HepG2 (cell line): ENCODE data around the gene ATAD2B. TPM values are rescaled to one million over a fixed set of nuclear protein-coding genes. Genes with fewer than 3 reads are reported as not detected.

Experiments
- KMT2B ChIP-seq: IDR thresholded peaks from 2 replicates; pipeline ENCODE4 v1.6.1; 2016; ENCODE audit warnings: missing genetic modification reagents, missing compliant biosample characterization
- MAF1 ChIP-seq: sonication (generic); formaldehyde crosslinking; IDR thresholded peaks from 2 replicates; pipeline ENCODE4 v1.5.0; 2020; ENCODE audit warnings: missing genetic modification reagents, borderline replicate concordance
- MEIS2 ChIP-seq: sonication (generic); formaldehyde crosslinking; IDR thresholded peaks from 2 replicates; pipeline ENCODE4 v1.9.0; 2021; ENCODE audit warnings: mild to moderate bottlenecking, missing genetic modification reagents
- NR2C2 ChIP-seq: sonication (generic); formaldehyde crosslinking; IDR thresholded peaks from 2 replicates; pipeline ENCODE4 v1.4.0; 2020; ENCODE audit warnings: missing genetic modification reagents, mild to moderate bottlenecking, moderate library complexity, borderline replicate concordance
- PHB2 ChIP-seq: fragments of 450-650 bp; IDR thresholded peaks from 2 replicates; pipeline ENCODE4 v1.6.1; 2018; ENCODE audit not compliant: partially characterized antibody
- SATB2 ChIP-seq: sonication (generic); formaldehyde crosslinking; IDR thresholded peaks from 2 replicates; pipeline ENCODE4 v1.5.0; 2020; ENCODE audit warnings: missing genetic modification reagents
- SIX4 ChIP-seq: sonication (generic); formaldehyde crosslinking; IDR thresholded peaks from 2 replicates; pipeline ENCODE4 v1.4.0; 2020; ENCODE audit warnings: missing genetic modification reagents
- ZNF383 ChIP-seq: sonication (generic); formaldehyde crosslinking; IDR thresholded peaks from 2 replicates; pipeline ENCODE4 v1.4.0; 2020; ENCODE audit warnings: missing genetic modification reagents, mild to moderate bottlenecking, borderline replicate concordance
- ZNF441 ChIP-seq: sonication (generic); formaldehyde crosslinking; IDR thresholded peaks from 2 replicates; pipeline ENCODE4 v1.7.0; 2021; ENCODE audit warnings: missing genetic modification reagents, borderline replicate concordance
- ZNF543 ChIP-seq: sonication (generic); formaldehyde crosslinking; IDR thresholded peaks from 2 replicates; pipeline ENCODE4 v1.4.0; 2020; ENCODE audit warnings: mild to moderate bottlenecking, missing genetic modification reagents
- ZNF549 ChIP-seq: sonication (generic); formaldehyde crosslinking; IDR thresholded peaks from 2 replicates; pipeline ENCODE4 v1.5.0; 2020; ENCODE audit warnings: missing genetic modification reagents
- ZNF607 ChIP-seq: sonication (generic); formaldehyde crosslinking; IDR thresholded peaks from 2 replicates; pipeline ENCODE4 v1.5.1; 2020; ENCODE audit warnings: missing genetic modification reagents, mild to moderate bottlenecking, borderline replicate concordance
- ZNF746 ChIP-seq: sonication (generic); formaldehyde crosslinking; IDR thresholded peaks from 2 replicates; pipeline ENCODE4 v1.8.0; 2022; ENCODE audit warnings: mild to moderate bottlenecking, missing genetic modification reagents
- ZNF777 ChIP-seq: sonication (generic); formaldehyde crosslinking; IDR thresholded peaks from 2 replicates; pipeline ENCODE4 v1.4.0; 2020; ENCODE audit warnings: missing genetic modification reagents
- polyA plus RNA-seq, 8 experiments: library from polyadenylated mRNA; depleted of rRNA in 3 of 8; stranded (reverse) in 7 of 8; unstranded in 1 of 8; fragments of >200 nt; fragmentation: Illumina TruSeq in 4 of 8; extraction: Trizol in 4 of 8; gene quantifications; 2 replicates each; pipeline versions ENCODE4 v1.2.1 to v1.2.3, GENCODE V29; 2011 to 2016; ENCODE audit warnings: low read depth in 4 of 8, missing spikeins in 1 of 8, mixed read lengths in 1 of 8; ENCODE audit not compliant: insufficient read depth in 1 of 8
- total RNA-seq, 5 experiments: library from RNA; depleted of rRNA; stranded (reverse); fragments of >200 nt; fragmentation: Illumina TruSeq; extraction: Trizol; gene quantifications; 2 replicates each; pipeline ENCODE4 v1.2.3, GENCODE V29; 2016; ENCODE audit warnings: low read depth in 1 of 5
- TF ChIP-seq, protein P1 (sequence below): sonication (generic); formaldehyde crosslinking; IDR thresholded peaks from 2 replicates; pipeline ENCODE4 v1.5.0; 2020; ENCODE audit warnings: mild to moderate bottlenecking, missing genetic modification reagents, moderate library complexity
- TF ChIP-seq, protein P2 (sequence below): sonication (generic); formaldehyde crosslinking; IDR thresholded peaks from 2 replicates; pipeline ENCODE4 v1.4.0; 2020; ENCODE audit warnings: low read depth, mild to moderate bottlenecking, missing genetic modification reagents
- TF ChIP-seq, protein P3 (sequence below): sonication (generic); formaldehyde crosslinking; IDR thresholded peaks from 2 replicates; pipeline ENCODE4 v1.4.0; 2020; ENCODE audit warnings: missing genetic modification reagents, borderline replicate concordance
- TF ChIP-seq, protein P4 (sequence below): sonication (generic); formaldehyde crosslinking; conservative IDR thresholded peaks from 2 replicates; pipeline ENCODE4 v1.8.0; 2022; ENCODE audit warnings: missing genetic modification reagents
- TF ChIP-seq, protein P5 (sequence below): sonication (generic); formaldehyde crosslinking; IDR thresholded peaks from 2 replicates; pipeline ENCODE4 v1.4.0; 2020; ENCODE audit warnings: missing genetic modification reagents, borderline replicate concordance

ATAD2B gene
- total and polyA plus RNA-seq, 2 of the 13 experiments (the other 11 are each of a cell fraction or from before 2014, with no cell fraction given) = 5.3 to 22.2 TPM

DNA sequence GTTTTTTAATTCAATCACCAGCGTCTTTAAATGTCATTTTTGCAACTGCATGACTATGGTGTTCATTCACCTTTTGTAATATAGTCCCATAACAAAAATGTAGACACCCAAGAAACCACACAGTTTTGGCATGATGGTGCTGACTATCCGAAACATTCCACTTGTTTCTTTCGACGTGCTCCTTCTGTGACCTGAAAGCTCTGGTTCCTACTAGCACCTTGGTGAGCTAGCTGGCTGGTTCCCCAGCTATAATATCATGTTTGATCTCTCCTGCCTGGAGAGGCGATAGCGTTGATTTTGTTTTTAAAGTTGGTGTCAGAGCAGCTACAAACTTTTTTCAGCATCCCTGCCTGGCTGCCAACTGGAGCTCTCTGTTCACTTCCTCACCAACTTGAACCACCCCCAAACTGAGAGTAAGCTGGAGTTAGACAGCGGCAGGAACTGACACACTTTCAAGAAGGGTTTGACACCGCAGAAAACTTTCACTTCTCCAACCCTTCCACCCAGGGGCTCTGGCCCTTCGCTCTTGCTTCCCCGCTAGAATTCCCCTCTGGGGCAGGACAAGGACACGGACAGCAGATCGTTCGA is 1.1 kb downstream of the ATAD2B start (continued):
- TF ChIP-seq, protein P1, sequence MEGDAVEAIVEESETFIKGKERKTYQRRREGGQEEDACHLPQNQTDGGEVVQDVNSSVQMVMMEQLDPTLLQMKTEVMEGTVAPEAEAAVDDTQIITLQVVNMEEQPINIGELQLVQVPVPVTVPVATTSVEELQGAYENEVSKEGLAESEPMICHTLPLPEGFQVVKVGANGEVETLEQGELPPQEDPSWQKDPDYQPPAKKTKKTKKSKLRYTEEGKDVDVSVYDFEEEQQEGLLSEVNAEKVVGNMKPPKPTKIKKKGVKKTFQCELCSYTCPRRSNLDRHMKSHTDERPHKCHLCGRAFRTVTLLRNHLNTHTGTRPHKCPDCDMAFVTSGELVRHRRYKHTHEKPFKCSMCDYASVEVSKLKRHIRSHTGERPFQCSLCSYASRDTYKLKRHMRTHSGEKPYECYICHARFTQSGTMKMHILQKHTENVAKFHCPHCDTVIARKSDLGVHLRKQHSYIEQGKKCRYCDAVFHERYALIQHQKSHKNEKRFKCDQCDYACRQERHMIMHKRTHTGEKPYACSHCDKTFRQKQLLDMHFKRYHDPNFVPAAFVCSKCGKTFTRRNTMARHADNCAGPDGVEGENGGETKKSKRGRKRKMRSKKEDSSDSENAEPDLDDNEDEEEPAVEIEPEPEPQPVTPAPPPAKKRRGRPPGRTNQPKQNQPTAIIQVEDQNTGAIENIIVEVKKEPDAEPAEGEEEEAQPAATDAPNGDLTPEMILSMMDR (CRISPR knock-in tag) = no peak
- TF ChIP-seq PHB2 = no peak
- no peak; the same call in 1 of the 2 replicates for TF ChIP-seq ZNF746 (CRISPR knock-in tag)
- no peak for TF ChIP-seq SATB2
- TF ChIP-seq SIX4 (CRISPR knock-in tag) = no peak
- 0 out of 2 replicates have a peak, but pooled peaks have one; percentile 41 for TF ChIP-seq ZNF543
- TF ChIP-seq MAF1 (CRISPR knock-in tag) = no peak
- TF ChIP-seq KMT2B (CRISPR knock-in tag) = no peak
- TF ChIP-seq, protein P2, sequence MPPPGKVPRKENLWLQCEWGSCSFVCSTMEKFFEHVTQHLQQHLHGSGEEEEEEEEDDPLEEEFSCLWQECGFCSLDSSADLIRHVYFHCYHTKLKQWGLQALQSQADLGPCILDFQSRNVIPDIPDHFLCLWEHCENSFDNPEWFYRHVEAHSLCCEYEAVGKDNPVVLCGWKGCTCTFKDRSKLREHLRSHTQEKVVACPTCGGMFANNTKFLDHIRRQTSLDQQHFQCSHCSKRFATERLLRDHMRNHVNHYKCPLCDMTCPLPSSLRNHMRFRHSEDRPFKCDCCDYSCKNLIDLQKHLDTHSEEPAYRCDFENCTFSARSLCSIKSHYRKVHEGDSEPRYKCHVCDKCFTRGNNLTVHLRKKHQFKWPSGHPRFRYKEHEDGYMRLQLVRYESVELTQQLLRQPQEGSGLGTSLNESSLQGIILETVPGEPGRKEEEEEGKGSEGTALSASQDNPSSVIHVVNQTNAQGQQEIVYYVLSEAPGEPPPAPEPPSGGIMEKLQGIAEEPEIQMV (CRISPR knock-in tag) = 0 out of 2 replicates have a peak, but pooled peaks have one; percentile 38
- TF ChIP-seq NR2C2 (CRISPR knock-in tag) = 0 out of 2 replicates have a peak, but pooled peaks have one; percentile 30
- no peak for TF ChIP-seq ZNF607 (CRISPR knock-in tag)
- TF ChIP-seq, protein P3, sequence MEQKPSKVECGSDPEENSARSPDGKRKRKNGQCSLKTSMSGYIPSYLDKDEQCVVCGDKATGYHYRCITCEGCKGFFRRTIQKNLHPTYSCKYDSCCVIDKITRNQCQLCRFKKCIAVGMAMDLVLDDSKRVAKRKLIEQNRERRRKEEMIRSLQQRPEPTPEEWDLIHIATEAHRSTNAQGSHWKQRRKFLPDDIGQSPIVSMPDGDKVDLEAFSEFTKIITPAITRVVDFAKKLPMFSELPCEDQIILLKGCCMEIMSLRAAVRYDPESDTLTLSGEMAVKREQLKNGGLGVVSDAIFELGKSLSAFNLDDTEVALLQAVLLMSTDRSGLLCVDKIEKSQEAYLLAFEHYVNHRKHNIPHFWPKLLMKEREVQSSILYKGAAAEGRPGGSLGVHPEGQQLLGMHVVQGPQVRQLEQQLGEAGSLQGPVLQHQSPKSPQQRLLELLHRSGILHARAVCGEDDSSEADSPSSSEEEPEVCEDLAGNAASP (CRISPR knock-in tag) = no peak
- 0 out of 2 replicates have a peak, but pooled peaks have one; percentile 0 for TF ChIP-seq ZNF441
- TF ChIP-seq, protein P4, sequence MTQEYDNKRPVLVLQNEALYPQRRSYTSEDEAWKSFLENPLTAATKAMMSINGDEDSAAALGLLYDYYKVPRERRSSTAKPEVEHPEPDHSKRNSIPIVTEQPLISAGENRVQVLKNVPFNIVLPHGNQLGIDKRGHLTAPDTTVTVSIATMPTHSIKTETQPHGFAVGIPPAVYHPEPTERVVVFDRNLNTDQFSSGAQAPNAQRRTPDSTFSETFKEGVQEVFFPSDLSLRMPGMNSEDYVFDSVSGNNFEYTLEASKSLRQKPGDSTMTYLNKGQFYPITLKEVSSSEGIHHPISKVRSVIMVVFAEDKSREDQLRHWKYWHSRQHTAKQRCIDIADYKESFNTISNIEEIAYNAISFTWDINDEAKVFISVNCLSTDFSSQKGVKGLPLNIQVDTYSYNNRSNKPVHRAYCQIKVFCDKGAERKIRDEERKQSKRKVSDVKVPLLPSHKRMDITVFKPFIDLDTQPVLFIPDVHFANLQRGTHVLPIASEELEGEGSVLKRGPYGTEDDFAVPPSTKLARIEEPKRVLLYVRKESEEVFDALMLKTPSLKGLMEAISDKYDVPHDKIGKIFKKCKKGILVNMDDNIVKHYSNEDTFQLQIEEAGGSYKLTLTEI (CRISPR knock-in tag) = no peak
- TF ChIP-seq, protein P5, sequence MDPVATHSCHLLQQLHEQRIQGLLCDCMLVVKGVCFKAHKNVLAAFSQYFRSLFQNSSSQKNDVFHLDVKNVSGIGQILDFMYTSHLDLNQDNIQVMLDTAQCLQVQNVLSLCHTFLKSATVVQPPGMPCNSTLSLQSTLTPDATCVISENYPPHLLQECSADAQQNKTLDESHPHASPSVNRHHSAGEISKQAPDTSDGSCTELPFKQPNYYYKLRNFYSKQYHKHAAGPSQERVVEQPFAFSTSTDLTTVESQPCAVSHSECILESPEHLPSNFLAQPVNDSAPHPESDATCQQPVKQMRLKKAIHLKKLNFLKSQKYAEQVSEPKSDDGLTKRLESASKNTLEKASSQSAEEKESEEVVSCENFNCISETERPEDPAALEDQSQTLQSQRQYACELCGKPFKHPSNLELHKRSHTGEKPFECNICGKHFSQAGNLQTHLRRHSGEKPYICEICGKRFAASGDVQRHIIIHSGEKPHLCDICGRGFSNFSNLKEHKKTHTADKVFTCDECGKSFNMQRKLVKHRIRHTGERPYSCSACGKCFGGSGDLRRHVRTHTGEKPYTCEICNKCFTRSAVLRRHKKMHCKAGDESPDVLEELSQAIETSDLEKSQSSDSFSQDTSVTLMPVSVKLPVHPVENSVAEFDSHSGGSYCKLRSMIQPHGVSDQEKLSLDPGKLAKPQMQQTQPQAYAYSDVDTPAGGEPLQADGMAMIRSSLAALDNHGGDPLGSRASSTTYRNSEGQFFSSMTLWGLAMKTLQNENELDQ = no peak
- peak; percentile 98; the same call in 1 of the 2 replicates for TF ChIP-seq ZNF383
- TF ChIP-seq MEIS2 (CRISPR knock-in tag) = no peak
- TF ChIP-seq ZNF549 (CRISPR knock-in tag) = no peak
- TF ChIP-seq ZNF777 (CRISPR knock-in tag) = peak; percentile 29; the same call in 1 of the 2 replicates
